Neural progenitor cell (in vitro differentiated cells): Measurements from ENCODE around the gene ELMO1. TPM values are rescaled to one million over a fixed set of nuclear protein-coding genes. Genes with fewer than 3 reads are reported as not detected.

Source experiments
- DNase-seq: peaks from one replicate; pipeline ENCODE4 v3.0.0-alpha.2; 2016; ENCODE audit warnings: low spot score
- H2AFZ ChIP-seq: fragments of 200-600 bp; sonication (generic); replicated peaks from 2 replicates; pipeline ENCODE4 v1.6.1; 2016; ENCODE audit warnings: antibody characterized with exemption
- H3F3A ChIP-seq: fragments of 200-600 bp; sonication (generic); 2 replicates; pipeline ENCODE4 v1.6.1; 2016; ENCODE audit warnings: antibody characterized with exemption, low read depth
- H3K27ac ChIP-seq: fragments of 200-600 bp; sonication (generic); 2 replicates; pipeline ENCODE4 v1.5.1; 2016; ENCODE audit warnings: mild to moderate bottlenecking
- H3K27me3 ChIP-seq: fragments of 200-600 bp; sonication (generic); 2 replicates; pipeline ENCODE4 v1.6.1; 2016; ENCODE audit warnings: mild to moderate bottlenecking, moderate library complexity
- H3K36me3 ChIP-seq: fragments of 200-600 bp; sonication (generic); 2 replicates; pipeline ENCODE4 v1.5.1; 2016
- H3K4me1 ChIP-seq: fragments of 200-600 bp; sonication (generic); 2 replicates; pipeline ENCODE4 v1.6.1; 2016; ENCODE audit warnings: mixed run types
- H3K4me2 ChIP-seq: fragments of 200-600 bp; sonication (generic); 2 replicates; pipeline ENCODE4 v1.6.1; 2016
- H3K4me3 ChIP-seq: fragments of 200-600 bp; sonication (generic); 2 replicates; pipeline ENCODE4 v1.5.1; 2016
- H3K79me2 ChIP-seq: fragments of 200-600 bp; sonication (generic); 2 replicates; pipeline ENCODE4 v1.6.1; 2016; ENCODE audit warnings: low read depth
- H3K9ac ChIP-seq: fragments of 200-600 bp; sonication (generic); 2 replicates; pipeline ENCODE4 v1.6.1; 2016
- H3K9me3 ChIP-seq: fragments of 200-600 bp; sonication (generic); 2 replicates; pipeline ENCODE4 v1.5.1; 2016; ENCODE audit warnings: low read depth
- H4K20me1 ChIP-seq: fragments of 200-600 bp; sonication (generic); 2 replicates; pipeline ENCODE4 v1.6.1; 2016; ENCODE audit warnings: low read depth
- H3K27ac Mint-ChIP-seq: 3 replicates; pipeline ENCODE4 v1.8.0; 2021; ENCODE audit warnings: mixed read lengths
- H3K27me3 Mint-ChIP-seq: 2 replicates; pipeline ENCODE4 v1.8.0; 2022; ENCODE audit warnings: low read depth, mild to moderate bottlenecking, inconsistent platforms, moderate library complexity, mixed read lengths; ENCODE audit not compliant: insufficient read depth
- H3K36me3 Mint-ChIP-seq: 3 replicates; pipeline ENCODE4 v1.8.0; 2021; ENCODE audit warnings: mixed read lengths
- H3K4me1 Mint-ChIP-seq: 3 replicates; pipeline ENCODE4 v1.8.0; 2021; ENCODE audit warnings: mixed read lengths
- H3K4me3 Mint-ChIP-seq: 3 replicates; pipeline ENCODE4 v1.8.0; 2021; ENCODE audit warnings: mild to moderate bottlenecking, moderate library complexity, mixed read lengths
- H3K9me3 Mint-ChIP-seq: 3 replicates; pipeline ENCODE4 v1.8.0; 2020; ENCODE audit warnings: mixed read lengths
- CTCF ChIP-seq: fragments of 200-600 bp; sonication (generic); IDR thresholded peaks from 2 replicates; pipeline ENCODE4 v1.5.1; 2017; ENCODE audit warnings: antibody characterized with exemption, mild to moderate bottlenecking
- EZH2 ChIP-seq: fragments of 200-600 bp; sonication (generic); IDR thresholded peaks from 2 replicates; pipeline ENCODE4 v1.6.1; 2017; ENCODE audit warnings: antibody characterized with exemption, mild to moderate bottlenecking, moderate library complexity
- EZH2phosphoT487 ChIP-seq: fragments of 200-600 bp; sonication (generic); IDR thresholded peaks from 2 replicates; pipeline ENCODE4 v1.6.1; 2017; ENCODE audit warnings: antibody characterized with exemption
- total RNA-seq: library from RNA; depleted of rRNA; stranded (reverse); fragments of >200 nt; gene quantifications from 2 replicates; pipeline ENCODE4 v1.2.3, GENCODE V29; 2015; ENCODE audit warnings: low replicate concordance

ELMO1 gene
- total RNA-seq, 1 donor from 2014 or later = 22.0 TPM

- Mint-ChIP-seq H3K4me3 (no peak overlapping the region), H3K27ac (peak overlapping the region; percentile 43), H3K36me3 (no peaks in the 10 kb centered on the region), H3K27me3 (no peaks in the 10 kb centered on the region), H3K9me3 (peaks cover 2% of the 10 kb centered on the region), H3K4me1 (peaks cover 36% of the 10 kb centered on the region)
- TF ChIP-seq EZH2phosphoT487 (no peak), EZH2 (no peak), CTCF (no peak)
- H3K79me2 ChIP-seq = no peaks in the 10 kb centered on the region
- H3K9me3 ChIP-seq = no peaks in the 10 kb centered on the region
- no peaks in the 10 kb centered on the region for H4K20me1 ChIP-seq
- no peak for DNase-seq
- H3K27ac ChIP-seq = no peak overlapping the region
- H3K4me1 ChIP-seq = peaks cover 17% of the 10 kb centered on the region
- H3K4me2 ChIP-seq = no peak overlapping the region
- no peaks in the 10 kb centered on the region for H3K36me3 ChIP-seq
- no peaks in the 10 kb centered on the region for H3F3A ChIP-seq
- H2AFZ ChIP-seq = no peak overlapping the region
- no peak overlapping the region for H3K4me3 ChIP-seq
- H3K27me3 ChIP-seq = no peaks in the 10 kb centered on the region
- H3K9ac ChIP-seq = no peak overlapping the region
Measured at GRCh38 chr7:37405603-37406122, 43.0 kb downstream of the ELMO1 start.

GRCh38 chr7:37405128-37405527 lies 43.5 kb downstream of the ELMO1 start:
- H3K9me3 ChIP-seq = no peaks in the 10 kb centered on the region
- no peaks in the 10 kb centered on the region for H3F3A ChIP-seq
- TF ChIP-seq CTCF (no peak), EZH2phosphoT487 (no peak), EZH2 (no peak)
- Mint-ChIP-seq H3K4me1 (peaks cover 33% of the 10 kb centered on the region), H3K4me3 (no peak overlapping the region), H3K27me3 (no peaks in the 10 kb centered on the region), H3K27ac (no peak overlapping the region), H3K36me3 (no peaks in the 10 kb centered on the region), H3K9me3 (peaks cover 2% of the 10 kb centered on the region)
- H3K27ac ChIP-seq = no peak overlapping the region
- no peaks in the 10 kb centered on the region for H3K36me3 ChIP-seq
- no peak overlapping the region for H3K4me2 ChIP-seq
- no peak for DNase-seq
- no peaks in the 10 kb centered on the region for H3K79me2 ChIP-seq
- peaks cover 12% of the 10 kb centered on the region for H3K4me1 ChIP-seq
- no peaks in the 10 kb centered on the region for H3K27me3 ChIP-seq
- no peaks in the 10 kb centered on the region for H4K20me1 ChIP-seq
- H3K9ac ChIP-seq = no peak overlapping the region
- H3K4me3 ChIP-seq = no peak overlapping the region
- no peak overlapping the region for H2AFZ ChIP-seq

GRCh38 chr7:37399876-37400421 lies 48.7 kb downstream of the ELMO1 start:
- H3K4me3 ChIP-seq = no peak overlapping the region
- no peak overlapping the region for H3K27ac Mint-ChIP-seq

More at GRCh38 chr7:37399876-37400421, 48.7 kb downstream of the ELMO1 start:
- no peak overlapping the region for H2AFZ ChIP-seq
- peaks cover 2% of the 10 kb centered on the region for H3K9me3 Mint-ChIP-seq
- no peak overlapping the region for H3K4me3 Mint-ChIP-seq
- H3K27me3 Mint-ChIP-seq = no peaks in the 10 kb centered on the region
- H3K36me3 ChIP-seq = no peaks in the 10 kb centered on the region
- no peaks in the 10 kb centered on the region for H3F3A ChIP-seq
- H3K4me1 Mint-ChIP-seq = peaks cover 7% of the 10 kb centered on the region
- TF ChIP-seq EZH2 (no peak), EZH2phosphoT487 (no peak), CTCF (no peak)
- no peaks in the 10 kb centered on the region for H3K79me2 ChIP-seq
- no peaks in the 10 kb centered on the region for H3K9me3 ChIP-seq
- H3K9ac ChIP-seq = no peak overlapping the region
- no peaks in the 10 kb centered on the region for H4K20me1 ChIP-seq
- no peaks in the 10 kb centered on the region for H3K27me3 ChIP-seq
- no peak overlapping the region for H3K27ac ChIP-seq
- peaks cover 10% of the 10 kb centered on the region for H3K4me1 ChIP-seq
- DNase-seq = no peak
- H3K36me3 Mint-ChIP-seq = no peaks in the 10 kb centered on the region
- H3K4me2 ChIP-seq = no peak overlapping the region
